Left cardiac atrium (tissue), 4 donors: ENCODE data around the gene TWF2. TPM values are rescaled to one million over a fixed set of nuclear protein-coding genes. Genes with fewer than 3 reads are reported as not detected.
A peak's percentile ranks its signal among the peaks of the same experiment; 100 is the strongest.

Source experiments
- ATAC-seq, 2 donors: fragments of 200-7000 bp; cut with Tn5 transposase; one replicate each; pipeline ENCODE4 v1.9.1; 2020; ENCODE audit warnings: mild to moderate bottlenecking in 2 of 2, moderate library complexity in 2 of 2
- DNase-seq: peaks from one replicate; pipeline ENCODE4 v3.0.0-alpha.2; 2020
- intact Hi-C, 2 donors: fragments of 100-400 bp; cut with DNase I; formaldehyde crosslinking; loops; one replicate each; pipeline versions ENCODE4 v1.14.1 to v1.15.1; 2022 to 2023
- total RNA-seq, 2 donors: library from RNA; stranded (reverse); fragmentation: NEBNext Ultra II Directional; extraction: Animal tissue kit (Norgen Biotek cat#: 25700); gene quantifications; one replicate each; pipeline ENCODE4 v1.2.1, GENCODE V29; 2021
- donor health status: DM: no; HTN: yes; CAD: no.
- donor health status: DM: no; HTN: yes; CAD: no; lungs with severe emphysema.
- donor health status: DM: yes; HTN: yes; CAD: no.
- donor health status: Dilated cardiomyopathy.

Gene TWF2
- total RNA-seq, 2 donors from 2014 or later = 45.9 to 51.7 TPM

DNA sequence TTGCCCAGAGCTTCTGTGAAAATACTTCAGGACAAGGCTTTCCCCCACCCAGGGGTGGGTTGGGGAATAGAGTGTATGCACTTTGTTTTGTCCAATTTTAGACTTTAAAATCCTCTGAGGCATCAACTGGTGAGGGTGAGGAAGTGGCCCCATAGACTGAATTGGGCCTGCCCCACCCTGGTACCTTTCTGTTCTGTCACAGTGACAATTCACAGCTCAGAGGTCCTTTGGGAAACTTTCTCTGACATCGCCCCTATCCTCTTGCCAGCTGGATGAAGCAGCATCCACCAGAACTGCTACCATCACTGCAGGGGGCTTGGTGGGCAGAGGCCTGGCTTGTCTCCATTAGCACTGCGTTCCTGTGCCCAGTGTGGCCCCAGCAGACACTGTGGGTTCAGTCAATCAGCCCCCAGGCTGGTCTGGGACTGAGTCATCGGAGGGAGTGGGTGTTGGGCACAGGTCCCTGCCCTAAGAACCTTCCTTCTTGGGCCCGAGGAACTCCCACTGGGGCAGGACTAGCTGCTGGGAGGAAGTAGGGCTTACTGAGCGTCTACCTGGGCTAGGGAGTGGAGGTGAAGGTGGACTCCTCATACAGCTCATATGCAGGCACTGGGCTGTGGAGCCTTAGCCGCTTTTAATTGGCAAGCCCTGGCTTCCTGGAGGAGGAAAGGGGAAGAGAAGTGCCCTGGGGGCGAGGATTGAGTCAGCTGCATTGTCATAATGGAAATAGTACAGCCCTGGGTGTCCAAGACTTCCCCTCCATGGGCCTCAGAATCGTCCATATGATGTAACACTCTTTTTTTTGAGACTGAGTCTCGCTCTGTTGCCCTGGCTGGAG lies 5.1 kb upstream of the TWF2 start:
- ATAC-seq = peak in 1 of 2 donors; percentile 8
- intact Hi-C loops = loop anchor here in 1 of 2 donors (5.0 kb wide), 1 partner anchor 33 kb away; the partner anchor contains the start of gene WDR82

GRCh38 chr3:52242039-52242438 lies 3.1 kb upstream of the TWF2 start:
- ATAC-seq = no peak
- intact Hi-C loops = loop anchor here in 1 of 2 donors (5.0 kb wide), 1 partner anchor 35 kb away; the partner anchor contains the start of gene WDR82
- no peak for DNase-seq

More for the DNA sequence above, 5.1 kb upstream of the TWF2 start:
- no peak for DNase-seq

GRCh38 chr3:52240886-52241370 lies 2.0 kb upstream of the TWF2 start:
- ATAC-seq (no peak), DNase-seq (no peak)
- intact Hi-C loops = loop anchor here in 1 of 2 donors (5.0 kb wide), 1 partner anchor 36 kb away; the partner anchor contains the start of gene WDR82

- ATAC-seq = no peak
- DNase-seq = peak; percentile 57
- intact Hi-C loops = loop anchor here in 1 of 2 donors (5.0 kb wide), 1 partner anchor 37 kb away; the partner anchor contains the start of gene WDR82
Measured at GRCh38 chr3:52240059-52240885, 1.3 kb upstream of the TWF2 start.

- DNase-seq (no peak), ATAC-seq (peak in 1 of 2 donors; percentile 1)
- intact Hi-C loops = no loop called here
Measured at GRCh38 chr3:52238193-52238760, 681 bp downstream of the TWF2 start.

GRCh38 chr3:52237657-52238172 lies 1.2 kb downstream of the TWF2 start:
- DNase-seq = peak; percentile 89
- peak; percentile 39 to 84 for ATAC-seq
- intact Hi-C loops = no loop called here

DNA sequence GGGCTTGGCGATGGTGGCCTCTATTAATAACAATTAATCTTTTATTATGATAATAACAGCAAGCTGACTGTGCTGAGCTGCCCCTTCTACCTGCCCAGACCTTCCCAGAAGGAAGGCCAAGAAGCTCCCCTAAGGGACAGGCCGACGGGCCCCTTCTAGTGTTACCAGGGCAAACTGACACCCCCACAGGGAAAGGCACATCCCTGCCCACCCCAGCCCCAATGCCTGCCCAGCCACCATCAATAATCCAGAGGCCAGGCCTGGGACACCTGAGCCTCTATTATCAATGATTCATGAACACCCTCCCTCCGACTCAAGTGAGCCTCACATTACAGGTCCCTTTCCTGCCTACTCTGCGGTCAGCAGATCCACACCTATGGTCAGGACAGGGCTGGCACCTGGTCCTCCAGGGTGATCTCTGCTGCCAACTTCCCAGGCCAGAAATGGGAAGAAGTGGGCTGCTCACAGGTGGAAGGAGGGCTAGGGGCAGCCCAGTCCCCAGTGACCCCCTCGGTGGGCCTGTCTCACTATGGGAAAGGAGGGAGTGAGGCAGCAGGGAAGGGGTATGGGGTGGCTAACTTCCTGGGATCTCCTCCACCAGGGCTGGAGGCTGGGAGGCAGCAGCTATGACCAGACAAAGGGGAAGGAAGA lies 1.8 kb downstream of the TWF2 start:
- intact Hi-C loops = no loop called here
- DNase-seq (no peak), ATAC-seq (no peak)

GRCh38 chr3:52236424-52236886 lies 2.5 kb downstream of the TWF2 start:
- no peak for ATAC-seq
- intact Hi-C loops = no loop called here
- no peak for DNase-seq

GRCh38 chr3:52234516-52235447 lies 4.2 kb downstream of the TWF2 start:
- ATAC-seq = peak in 1 of 2 donors; percentile 1
- DNase-seq = no peak
- intact Hi-C loops = no loop called here

- peak in 1 of 2 donors; percentile 11 for ATAC-seq
- no peak for DNase-seq
- intact Hi-C loops = no loop called here
Measured at GRCh38 chr3:52233968-52234367, 5.0 kb downstream of the TWF2 start.

DNA sequence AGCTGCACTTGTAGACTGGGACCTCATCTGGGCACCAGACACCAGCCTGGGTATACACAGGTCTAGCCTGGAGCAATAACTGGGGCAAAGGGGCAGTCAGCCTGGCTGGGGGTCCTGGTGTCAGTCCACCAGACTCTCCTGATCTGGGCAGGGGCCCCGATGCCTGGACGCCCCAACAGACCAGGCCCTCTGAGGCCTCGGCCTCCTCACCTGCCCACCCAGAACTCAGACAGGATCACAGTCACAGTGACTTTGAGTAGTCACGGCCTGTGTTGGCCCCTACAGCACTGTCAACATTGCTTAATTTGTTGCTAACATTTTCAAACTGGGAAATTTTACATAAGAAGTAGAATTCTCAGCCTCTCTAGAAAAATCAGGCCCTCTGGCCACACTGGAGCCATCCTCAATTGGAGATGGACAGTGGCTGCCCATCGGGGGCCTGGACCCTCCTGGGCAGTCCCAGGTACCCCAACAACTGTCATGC lies 5.8 kb downstream of the TWF2 start:
- ATAC-seq = no peak
- intact Hi-C loops = no loop called here
- no peak for DNase-seq

DNA sequence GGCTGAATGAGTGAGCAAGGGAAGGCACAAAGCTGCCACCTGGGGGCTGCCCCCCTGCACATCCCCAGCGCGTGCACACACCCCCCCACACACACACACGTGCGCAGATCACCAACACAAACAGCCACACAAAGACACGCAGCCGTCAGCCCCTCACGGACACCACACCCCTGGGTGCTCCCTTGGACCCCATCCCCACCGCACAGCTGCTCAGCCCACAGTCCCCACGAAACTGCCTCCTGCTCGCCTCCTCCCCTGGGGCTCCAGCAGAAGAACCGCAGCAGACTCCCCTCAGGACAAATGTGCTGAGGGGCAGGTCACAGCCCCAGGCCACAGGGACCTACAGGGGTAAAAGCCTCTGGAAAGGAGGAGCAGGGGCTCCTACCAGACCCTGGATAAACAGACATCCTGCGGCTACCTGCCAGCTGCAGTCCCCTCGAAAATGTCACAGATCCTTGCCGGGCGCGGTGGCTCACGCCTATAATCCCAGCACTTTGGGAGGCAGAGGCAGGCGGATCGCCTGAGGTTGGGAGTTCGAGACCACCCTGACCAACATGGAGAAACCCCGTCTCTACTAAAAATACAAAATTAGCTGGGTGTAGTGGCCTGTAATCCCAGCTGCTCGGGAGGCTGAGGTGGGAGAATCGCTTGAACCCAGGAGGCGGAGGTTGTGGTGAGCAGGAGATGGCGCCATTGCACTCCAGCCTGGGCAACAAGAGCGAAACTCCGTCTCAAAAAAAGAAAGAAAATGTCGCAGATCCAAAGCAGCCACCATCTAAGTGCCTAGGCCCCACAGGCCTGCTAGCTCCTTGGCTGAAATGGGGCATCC lies 6.5 kb downstream of the TWF2 start:
- intact Hi-C loops = no loop called here
- DNase-seq (no peak), ATAC-seq (no peak)

DNA sequence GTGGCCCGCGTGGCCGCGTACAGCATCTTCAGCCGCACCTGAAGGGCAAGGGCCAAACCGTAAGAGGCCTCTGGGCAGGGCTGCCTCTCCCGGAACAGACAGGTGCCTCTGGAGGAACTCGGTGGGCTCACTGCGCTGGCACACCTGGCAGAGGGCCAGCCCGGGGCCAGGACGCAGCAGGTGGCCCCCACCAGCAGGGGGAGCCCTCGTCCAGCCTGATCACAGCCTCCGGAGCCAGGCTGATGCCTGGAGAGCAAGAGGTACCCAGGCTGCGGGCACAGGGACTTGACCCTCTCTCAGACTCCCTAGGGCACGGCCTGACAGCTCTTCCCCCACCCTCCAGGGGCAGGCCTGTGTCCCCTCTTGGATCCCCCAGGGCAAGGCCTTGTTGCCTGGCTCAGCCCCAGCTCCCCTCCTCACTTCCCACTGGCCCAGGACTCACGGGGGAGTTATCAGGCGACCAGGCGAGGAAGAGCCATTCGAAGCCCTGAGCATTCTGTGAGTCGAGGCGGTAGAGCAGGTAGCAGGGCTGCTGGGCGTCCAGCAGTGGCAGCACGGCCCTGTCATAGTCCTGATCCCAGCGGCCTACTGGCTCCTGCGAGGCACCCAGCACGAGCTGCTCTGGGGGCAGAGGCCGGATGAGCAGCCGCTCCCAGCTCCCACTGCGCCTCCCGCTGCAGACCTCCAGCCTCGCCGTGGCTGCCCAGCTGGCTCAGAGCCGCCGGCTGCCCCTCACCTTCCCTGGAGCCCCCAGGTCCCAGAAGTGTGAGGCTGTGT lies 7.3 kb downstream of the TWF2 start:
- intact Hi-C loops = loop anchor here in 1 of 2 donors (2.0 kb wide), 1 partner anchor 107 kb away; no protein-coding TSS in a partner anchor
- ATAC-seq = peak in 1 of 2 donors; percentile 34

GRCh38 chr3:52230889-52231499 lies 8.0 kb downstream of the TWF2 start:
- intact Hi-C loops = loop anchor here in 1 of 2 donors (2.0 kb wide), 1 partner anchor 108 kb away; no protein-coding TSS in a partner anchor
- ATAC-seq (no peak), DNase-seq (no peak)

More for the DNA sequence above, 7.3 kb downstream of the TWF2 start:
- peak; percentile 73 for DNase-seq

DNA sequence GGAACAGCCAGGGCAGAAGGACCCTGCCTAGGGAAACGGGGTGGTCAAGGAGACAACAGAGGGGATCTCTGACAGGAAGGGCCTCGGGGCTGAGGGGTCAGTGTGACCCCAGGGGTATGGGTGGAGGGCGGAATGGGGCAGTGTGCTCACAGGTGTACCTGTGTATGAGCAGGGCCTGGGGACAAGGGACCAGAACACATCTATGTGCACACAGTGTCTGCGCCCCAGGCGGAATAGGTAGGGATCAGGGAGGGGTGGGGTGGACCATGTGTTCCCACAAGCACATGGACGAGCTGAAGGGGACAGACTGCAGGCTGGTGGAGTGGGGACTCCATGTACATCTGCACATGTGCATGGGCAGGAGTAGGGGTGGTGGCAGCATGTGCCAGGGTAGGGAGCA lies 8.5 kb downstream of the TWF2 start:
- no peak for ATAC-seq
- intact Hi-C loops = loop anchor here in 1 of 2 donors (2.0 kb wide), 1 partner anchor 108 kb away; no protein-coding TSS in a partner anchor
- no peak for DNase-seq
